GM19193 (cell line): Measurements from ENCODE around the gene GALNT2.

Experiments
- POLR2A ChIP-seq: IDR thresholded peaks from 4 replicates; pipeline ENCODE4 v1.6.1; 2011; ENCODE audit not compliant: insufficient read depth, insufficient read length; ENCODE audit errors: extremely low read depth

The GALNT2 gene

GRCh38 chr1:230274254-230274653 is 207.2 kb downstream of the GALNT2 start:
- TF ChIP-seq POLR2A = no peak

DNA sequence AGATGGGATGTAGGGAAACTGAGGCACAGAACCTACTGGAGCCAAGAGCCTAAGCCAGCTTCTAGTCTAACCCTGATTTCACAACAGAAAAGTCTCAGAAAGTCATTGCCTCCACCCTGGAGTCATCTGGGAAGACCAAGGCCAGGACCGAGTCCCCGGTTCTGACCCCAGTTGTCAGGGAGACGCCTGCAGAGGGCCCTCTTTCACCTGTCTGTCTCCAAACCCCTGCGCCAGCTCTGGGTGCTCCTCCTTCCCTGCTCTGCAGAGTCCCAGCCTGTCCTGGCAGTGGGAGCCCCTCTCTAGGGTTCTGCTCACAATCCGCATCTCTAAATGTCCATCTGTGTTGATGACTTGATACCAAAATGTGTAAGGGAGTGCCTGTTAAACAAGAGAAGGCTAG is 209.4 kb downstream of the GALNT2 start:
- no peak for TF ChIP-seq POLR2A

DNA sequence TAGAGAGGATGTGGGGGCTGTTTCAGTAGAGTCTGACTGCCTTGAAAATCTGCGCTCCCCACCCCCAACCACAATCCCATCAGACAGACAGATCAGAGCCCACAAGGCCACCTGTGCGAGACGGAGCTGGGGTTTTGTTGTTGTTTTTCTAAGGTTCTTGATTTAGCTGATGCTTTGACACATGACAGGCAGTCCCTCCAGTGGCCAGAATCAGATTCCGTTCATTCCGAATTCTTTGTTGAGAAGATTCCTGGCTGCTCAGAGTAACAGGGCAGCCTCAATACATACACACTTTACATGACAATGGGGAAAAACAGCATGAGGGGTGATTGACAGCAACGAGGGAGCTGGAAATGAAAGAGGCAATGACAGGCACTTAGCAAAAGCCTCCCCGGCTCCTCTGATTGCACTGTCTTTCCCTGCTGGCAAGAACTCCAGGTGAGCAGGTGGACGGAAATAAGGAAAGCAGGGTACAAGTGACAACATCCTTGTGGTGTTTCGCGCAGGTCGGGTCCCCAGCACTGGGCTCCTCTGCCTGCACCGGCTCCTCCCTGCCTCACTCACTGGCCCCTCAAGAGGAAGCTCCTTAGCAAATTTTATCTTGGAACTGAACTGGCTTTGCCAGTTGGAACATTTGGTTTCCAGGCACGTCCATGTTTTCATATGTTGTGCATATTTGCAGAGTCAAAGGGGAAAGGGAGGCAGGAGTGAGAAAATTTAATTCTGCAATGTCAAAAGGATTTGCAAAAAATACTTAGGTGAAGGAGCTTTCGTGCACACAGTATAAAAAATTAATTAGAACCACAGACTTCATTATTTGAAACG is 210.4 kb downstream of the GALNT2 start:
- TF ChIP-seq POLR2A = no peak

DNA sequence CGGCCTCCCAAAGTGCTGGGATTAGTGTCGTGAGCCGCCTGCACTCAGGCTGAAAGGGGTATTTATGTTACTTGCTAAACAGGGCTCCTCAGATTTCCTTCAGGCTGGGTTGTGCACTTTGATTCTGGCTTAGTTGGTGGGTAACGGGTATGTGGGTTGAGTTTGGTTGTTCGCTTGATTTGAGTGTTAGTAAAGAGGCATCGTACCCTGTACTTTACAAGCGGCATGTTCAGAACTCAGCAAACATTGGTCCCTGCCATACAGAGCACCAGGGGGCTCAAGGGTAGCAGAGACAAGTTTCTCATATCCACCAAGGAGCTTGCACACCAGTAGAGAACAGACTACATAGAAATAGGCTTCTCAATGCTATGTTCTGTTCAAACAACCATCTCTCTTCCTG is 211.3 kb downstream of the GALNT2 start:
- no peak for TF ChIP-seq POLR2A

GRCh38 chr1:230278871-230279582 is 212.0 kb downstream of the GALNT2 start:
- no peak for TF ChIP-seq POLR2A

DNA sequence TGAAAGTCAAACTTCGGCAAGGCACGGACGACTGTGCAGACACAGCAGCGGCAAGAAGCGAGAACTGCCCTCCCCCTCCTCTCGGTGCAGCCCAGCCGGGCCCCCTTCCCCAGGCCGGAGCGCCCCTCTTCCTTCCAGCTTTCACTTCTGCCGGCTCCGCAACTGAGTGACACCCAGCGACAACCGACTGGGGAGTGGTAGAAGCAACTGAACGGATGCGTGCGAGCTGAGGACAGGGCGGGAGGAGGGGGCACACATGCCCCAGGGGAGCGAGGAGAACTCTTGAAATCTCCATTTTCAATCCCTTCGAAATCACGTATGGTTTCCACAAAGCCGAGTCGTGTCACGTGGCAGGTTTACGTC is 212.5 kb downstream of the GALNT2 start:
- TF ChIP-seq POLR2A = no peak

- TF ChIP-seq POLR2A = no peak
Observed at GRCh38 chr1:230280054-230280795, 213.2 kb downstream of the GALNT2 start.

DNA sequence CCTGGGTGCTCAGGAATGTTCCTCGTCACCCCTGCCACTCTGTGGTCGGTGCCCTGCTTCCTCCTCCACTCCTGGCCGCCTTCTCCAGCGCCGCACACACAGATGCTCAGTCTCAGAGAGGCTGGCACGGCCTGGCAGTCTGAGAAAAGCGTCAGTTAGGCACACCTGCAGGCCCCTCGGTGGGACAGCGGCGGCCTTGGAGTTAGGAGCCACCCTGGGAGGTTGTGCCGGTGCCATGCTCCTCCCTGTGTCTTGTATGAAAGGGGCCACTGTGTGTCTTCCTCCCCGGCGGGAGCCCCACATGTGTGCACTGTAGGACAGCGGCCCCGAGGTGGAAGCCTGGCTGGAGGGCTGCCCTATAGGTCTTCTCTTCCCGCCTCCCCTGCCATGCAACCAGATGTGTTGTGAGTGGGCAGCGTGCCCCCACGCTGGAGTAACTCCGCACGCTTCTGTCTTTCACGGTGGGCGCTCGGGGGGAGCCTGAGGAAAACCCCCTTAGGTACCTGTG is 213.9 kb downstream of the GALNT2 start:
- TF ChIP-seq POLR2A = no peak

DNA sequence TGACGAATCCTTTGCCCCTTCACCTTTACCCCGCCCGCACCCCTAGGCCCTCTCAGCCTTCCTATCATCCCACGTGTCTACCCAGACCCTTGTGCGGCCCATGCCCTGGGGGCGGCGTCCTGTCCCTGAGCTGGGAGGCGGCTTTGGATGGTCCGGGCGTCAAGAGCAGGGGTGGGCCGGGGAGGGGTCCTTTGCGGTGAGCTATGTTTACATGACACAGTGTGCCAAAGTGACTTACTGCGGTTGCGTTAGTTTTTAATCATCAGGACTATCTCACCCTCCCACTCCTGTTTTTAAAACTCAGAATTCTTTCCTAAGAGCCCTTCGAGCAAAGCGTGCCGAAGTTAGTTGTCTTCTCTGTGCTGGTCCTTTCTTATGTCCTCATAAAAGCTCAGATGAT is 214.5 kb downstream of the GALNT2 start:
- no peak for TF ChIP-seq POLR2A

DNA sequence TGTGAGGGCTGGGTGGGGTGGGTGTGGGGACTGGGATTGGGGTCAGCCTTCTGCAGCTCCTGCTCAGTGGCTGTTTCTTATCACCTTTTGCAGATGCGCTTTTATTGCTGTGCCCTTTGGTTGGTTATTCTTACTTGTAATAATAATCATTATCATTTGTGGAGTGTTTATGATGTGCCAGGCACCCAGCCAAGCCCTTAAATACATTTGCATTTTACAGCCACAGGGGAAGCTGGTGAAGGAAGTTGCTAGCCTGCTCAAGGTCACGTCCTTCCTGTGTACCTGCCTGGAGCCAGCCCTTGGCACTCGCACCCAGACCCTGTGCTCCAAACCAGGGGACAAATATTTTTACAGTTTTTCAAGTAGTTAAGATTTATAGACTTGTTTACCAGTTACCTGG is 215.1 kb downstream of the GALNT2 start:
- TF ChIP-seq POLR2A = no peak

DNA sequence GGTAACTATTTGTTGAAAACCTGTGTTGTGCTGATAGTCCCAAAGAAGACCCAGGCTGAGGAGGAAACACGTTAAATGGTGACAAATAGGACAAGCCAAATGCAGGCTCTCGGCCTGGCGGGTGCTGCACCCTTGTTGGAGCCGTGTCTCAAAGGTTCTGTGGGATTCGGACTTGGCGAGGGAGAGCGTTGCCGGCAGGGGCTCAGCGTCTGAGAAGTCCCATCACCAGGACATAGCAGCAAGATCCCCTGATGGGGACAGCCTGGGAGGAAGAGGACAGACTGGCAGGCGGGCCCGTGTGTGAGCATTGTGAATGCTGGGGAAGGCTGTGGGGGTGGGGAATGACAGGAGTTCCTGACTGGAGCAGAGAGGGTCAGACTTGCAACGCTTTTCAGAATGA is 216.6 kb downstream of the GALNT2 start:
- TF ChIP-seq POLR2A = no peak

GRCh38 chr1:230284891-230285290 is 217.9 kb downstream of the GALNT2 start:
- TF ChIP-seq POLR2A = no peak

DNA sequence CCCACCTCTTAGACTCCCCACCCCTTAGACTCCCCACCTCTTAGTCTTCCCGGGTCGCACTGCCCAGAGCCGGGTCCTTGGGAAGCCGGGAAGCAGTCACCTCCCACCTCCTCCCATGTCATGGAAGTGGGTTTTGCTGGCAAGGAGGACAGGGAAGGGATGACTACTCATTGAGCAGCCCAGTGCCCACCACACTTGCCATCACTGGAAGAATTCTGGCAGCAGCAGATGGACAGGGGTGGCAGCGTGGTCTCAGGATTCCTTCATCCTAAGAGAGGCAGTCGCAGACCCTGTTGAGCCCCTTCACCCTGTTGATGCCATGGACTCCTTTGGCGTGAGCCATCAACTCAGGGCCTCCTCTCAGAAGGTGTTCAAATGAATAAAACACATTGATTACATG is 218.3 kb downstream of the GALNT2 start:
- no peak for TF ChIP-seq POLR2A

- TF ChIP-seq POLR2A = no peak
Observed at GRCh38 chr1:230286166-230286889, 219.3 kb downstream of the GALNT2 start.

- no peak for TF ChIP-seq POLR2A
Observed at GRCh38 chr1:230286890-230287269, 219.8 kb downstream of the GALNT2 start.

GRCh38 chr1:230287674-230288315 is 220.8 kb downstream of the GALNT2 start:
- TF ChIP-seq POLR2A = no peak
